Measurements from ENCODE around the gene ACVRL1. TPM values are rescaled to one million over a fixed set of nuclear protein-coding genes. Genes with fewer than 3 reads are reported as not detected.
A peak's percentile ranks its signal among the peaks of the same experiment; 100 is the strongest.

Gene ACVRL1
- total and polyA plus RNA-seq, 9 of the 15 experiments (the other 6 are each of a cell fraction or from before 2014, with no cell fraction given): 0.07 to 1.4 (median 0.30) TPM

DNA sequence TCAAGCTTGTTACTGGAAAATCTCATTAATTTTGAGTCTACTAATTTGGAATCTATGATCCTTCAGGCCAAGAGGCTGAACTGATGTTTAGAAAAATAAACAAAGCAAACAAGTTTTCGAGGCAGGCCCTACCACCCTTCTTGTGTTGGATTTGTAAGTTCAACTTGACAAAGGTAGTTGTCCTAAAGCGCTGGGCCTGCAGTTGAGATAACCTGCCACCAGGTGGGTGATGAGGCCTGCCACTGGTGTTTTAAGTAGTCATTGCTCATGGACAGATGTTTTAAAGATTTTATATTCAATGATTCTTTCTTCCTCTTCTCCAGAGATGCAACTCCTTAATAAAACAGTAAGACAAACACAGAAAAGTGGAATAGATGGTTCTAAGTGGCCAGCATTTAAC is 19.4 kb downstream of the ACVRL1 start (continued):
- TF ChIP-seq COPS2 (conservative IDR thresholded peaks at IDR 0.05): no peak
- TF ChIP-seq, protein P1, sequence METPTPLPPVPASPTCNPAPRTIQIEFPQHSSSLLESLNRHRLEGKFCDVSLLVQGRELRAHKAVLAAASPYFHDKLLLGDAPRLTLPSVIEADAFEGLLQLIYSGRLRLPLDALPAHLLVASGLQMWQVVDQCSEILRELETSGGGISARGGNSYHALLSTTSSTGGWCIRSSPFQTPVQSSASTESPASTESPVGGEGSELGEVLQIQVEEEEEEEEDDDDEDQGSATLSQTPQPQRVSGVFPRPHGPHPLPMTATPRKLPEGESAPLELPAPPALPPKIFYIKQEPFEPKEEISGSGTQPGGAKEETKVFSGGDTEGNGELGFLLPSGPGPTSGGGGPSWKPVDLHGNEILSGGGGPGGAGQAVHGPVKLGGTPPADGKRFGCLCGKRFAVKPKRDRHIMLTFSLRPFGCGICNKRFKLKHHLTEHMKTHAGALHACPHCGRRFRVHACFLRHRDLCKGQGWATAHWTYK (CRISPR knock-in tag; IDR thresholded peaks at IDR 0.05): no peak
- peak; percentile 58 to 74 for TF ChIP-seq RAD21 (CRISPR knock-in tag; conservative IDR thresholded peaks at IDR 0.05 in 1 of 2, IDR thresholded peaks at IDR 0.05 in 1 of 2)
- 0 out of 4 replicates have a peak, but pooled peaks of 1 of the 2 experiments have one; percentile 20 for TF ChIP-seq MAZ (CRISPR knock-in tag; conservative IDR thresholded peaks at IDR 0.05 in 1 of 2, IDR thresholded peaks at IDR 0.05 in 1 of 2)
- no peak for TF ChIP-seq GTF2A2 (tag; IDR thresholded peaks at IDR 0.05)
- TF ChIP-seq ZNF354B (CRISPR knock-in tag; IDR thresholded peaks at IDR 0.05): 0 out of 2 replicates have a peak, but pooled peaks have one; percentile 32
- 0 out of 4 replicates have a peak, but pooled peaks of 1 of the 2 experiments have one; percentile 26 for TF ChIP-seq FOXA3 (CRISPR knock-in tag; conservative IDR thresholded peaks at IDR 0.05 in 1 of 2, IDR thresholded peaks at IDR 0.05 in 1 of 2)
- TF ChIP-seq, protein P2, sequence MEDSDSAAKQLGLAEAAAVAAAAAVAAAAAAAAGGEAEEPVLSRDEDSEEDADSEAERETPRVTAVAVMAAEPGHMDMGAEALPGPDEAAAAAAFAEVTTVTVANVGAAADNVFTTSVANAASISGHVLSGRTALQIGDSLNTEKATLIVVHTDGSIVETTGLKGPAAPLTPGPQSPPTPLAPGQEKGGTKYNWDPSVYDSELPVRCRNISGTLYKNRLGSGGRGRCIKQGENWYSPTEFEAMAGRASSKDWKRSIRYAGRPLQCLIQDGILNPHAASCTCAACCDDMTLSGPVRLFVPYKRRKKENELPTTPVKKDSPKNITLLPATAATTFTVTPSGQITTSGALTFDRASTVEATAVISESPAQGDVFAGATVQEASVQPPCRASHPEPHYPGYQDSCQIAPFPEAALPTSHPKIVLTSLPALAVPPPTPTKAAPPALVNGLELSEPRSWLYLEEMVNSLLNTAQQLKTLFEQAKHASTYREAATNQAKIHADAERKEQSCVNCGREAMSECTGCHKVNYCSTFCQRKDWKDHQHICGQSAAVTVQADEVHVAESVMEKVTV (CRISPR knock-in tag; IDR thresholded peaks at IDR 0.05): peak; percentile 50
- TF ChIP-seq TAF15 (IDR thresholded peaks at IDR 0.05; ENCODE audit: low read depth, low read length): no peak
